ENCODE measurements around the gene NDUFA7.
A peak's percentile ranks its signal among the peaks of the same experiment; 100 is the strongest.

DNA sequence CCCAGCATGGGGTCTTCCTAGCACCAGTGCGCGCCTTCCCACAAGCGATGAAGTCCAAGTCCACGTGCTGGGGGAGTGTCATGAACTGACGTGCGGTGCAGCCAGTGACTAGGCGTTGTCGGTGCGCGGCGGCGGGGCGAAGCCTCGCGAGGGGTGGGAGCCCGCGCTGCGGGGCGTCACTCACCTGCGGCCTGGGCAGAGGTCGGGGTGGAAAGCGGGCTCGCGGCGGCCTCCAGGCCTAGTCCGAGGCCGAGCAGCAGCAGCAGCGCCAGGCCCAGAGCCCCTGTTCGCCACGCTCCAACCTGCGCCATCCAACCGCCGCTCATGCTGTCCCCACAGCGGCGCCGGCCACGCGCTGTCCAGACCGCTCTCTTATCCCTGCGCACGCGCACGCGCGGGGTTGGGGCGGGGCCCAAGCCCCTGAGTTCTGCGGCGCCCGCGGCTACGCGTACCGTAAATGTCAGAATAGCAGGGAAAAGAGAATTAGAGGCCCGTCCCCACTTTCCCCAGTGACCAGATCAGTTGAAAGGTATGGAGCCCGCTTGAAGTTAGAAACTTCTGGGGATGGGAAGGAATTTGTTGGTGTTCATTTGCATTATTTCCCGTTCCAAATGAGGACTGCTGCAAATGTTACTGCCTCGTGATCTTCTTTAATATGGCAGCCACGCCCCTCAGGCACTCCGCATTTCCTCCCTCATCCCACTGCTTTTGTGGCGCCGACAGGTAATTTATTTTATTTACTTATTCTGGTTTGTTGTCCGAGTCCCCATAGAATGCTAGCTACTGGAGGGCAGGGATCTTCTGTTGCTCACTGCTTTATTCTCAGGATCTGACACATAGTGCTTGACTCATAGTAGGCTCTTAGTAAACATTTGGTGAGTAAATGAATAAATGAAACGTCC is 13.0 kb downstream of the NDUFA7 start, which contains the start of gene CD320:
- TF ChIP-seq, protein P1, sequence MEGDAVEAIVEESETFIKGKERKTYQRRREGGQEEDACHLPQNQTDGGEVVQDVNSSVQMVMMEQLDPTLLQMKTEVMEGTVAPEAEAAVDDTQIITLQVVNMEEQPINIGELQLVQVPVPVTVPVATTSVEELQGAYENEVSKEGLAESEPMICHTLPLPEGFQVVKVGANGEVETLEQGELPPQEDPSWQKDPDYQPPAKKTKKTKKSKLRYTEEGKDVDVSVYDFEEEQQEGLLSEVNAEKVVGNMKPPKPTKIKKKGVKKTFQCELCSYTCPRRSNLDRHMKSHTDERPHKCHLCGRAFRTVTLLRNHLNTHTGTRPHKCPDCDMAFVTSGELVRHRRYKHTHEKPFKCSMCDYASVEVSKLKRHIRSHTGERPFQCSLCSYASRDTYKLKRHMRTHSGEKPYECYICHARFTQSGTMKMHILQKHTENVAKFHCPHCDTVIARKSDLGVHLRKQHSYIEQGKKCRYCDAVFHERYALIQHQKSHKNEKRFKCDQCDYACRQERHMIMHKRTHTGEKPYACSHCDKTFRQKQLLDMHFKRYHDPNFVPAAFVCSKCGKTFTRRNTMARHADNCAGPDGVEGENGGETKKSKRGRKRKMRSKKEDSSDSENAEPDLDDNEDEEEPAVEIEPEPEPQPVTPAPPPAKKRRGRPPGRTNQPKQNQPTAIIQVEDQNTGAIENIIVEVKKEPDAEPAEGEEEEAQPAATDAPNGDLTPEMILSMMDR (IDR thresholded peaks at IDR 0.05) = no peak
- no peak for TF ChIP-seq POLR2A (IDR thresholded peaks at IDR 0.05)
- TF ChIP-seq POLR2AphosphoS5 (IDR thresholded peaks at IDR 0.05) = peak in 2 of 3 donors; percentile 9 to 46

Data from suprapubic skin (tissue), 4 donors.